Esophagus squamous epithelium (tissue), 4 donors: ENCODE measurements around the gene GSTA4.

Experiments used
- POLR2A ChIP-seq, 4 donors: fragments of 450-650 bp; IDR thresholded peaks; one replicate each; pipeline ENCODE4 v1.6.1; 2017; ENCODE audit warnings: antibody characterized with exemption in 4 of 4, mild to moderate bottlenecking in 4 of 4, moderate library complexity in 3 of 4
- TF ChIP-seq, protein P1 (sequence below), 6 experiments: fragments of 450-650 bp in 4 of 6; fragments of 200-600 bp in 2 of 6; sonication (generic) in 2 of 6; IDR thresholded peaks; one replicate each; pipeline ENCODE4 v1.5.1; 2016 to 2019; ENCODE audit warnings: antibody characterized with exemption in 6 of 6, mild to moderate bottlenecking in 4 of 6, moderate library complexity in 4 of 6

DNA sequence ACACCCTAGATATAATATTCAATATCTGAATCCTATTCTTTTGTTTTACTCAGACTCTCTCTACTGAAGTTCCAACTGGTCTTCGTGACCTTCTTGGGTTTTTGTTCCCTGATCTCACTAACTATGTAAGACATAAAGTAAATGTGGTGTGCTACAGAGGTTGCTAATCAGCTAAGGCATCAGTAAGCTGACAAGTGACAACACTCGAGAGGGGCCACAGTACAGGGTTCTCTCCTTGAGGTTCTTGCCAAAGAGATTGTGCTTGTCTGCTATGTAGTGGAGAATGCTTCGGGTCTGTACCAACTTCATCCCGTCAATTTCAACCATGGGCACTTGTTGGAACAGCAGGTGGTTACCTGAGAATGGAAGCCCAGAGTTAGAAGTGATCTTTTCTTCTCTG, 9.9 kb downstream of the GSTA4 start:
- TF ChIP-seq, protein P1, sequence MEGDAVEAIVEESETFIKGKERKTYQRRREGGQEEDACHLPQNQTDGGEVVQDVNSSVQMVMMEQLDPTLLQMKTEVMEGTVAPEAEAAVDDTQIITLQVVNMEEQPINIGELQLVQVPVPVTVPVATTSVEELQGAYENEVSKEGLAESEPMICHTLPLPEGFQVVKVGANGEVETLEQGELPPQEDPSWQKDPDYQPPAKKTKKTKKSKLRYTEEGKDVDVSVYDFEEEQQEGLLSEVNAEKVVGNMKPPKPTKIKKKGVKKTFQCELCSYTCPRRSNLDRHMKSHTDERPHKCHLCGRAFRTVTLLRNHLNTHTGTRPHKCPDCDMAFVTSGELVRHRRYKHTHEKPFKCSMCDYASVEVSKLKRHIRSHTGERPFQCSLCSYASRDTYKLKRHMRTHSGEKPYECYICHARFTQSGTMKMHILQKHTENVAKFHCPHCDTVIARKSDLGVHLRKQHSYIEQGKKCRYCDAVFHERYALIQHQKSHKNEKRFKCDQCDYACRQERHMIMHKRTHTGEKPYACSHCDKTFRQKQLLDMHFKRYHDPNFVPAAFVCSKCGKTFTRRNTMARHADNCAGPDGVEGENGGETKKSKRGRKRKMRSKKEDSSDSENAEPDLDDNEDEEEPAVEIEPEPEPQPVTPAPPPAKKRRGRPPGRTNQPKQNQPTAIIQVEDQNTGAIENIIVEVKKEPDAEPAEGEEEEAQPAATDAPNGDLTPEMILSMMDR (IDR thresholded peaks at IDR 0.05), result no peak
- TF ChIP-seq POLR2A (IDR thresholded peaks at IDR 0.05), result no peak
